ENCODE data around the gene TMEM25. TPM values are rescaled to one million over a fixed set of nuclear protein-coding genes. Genes with fewer than 3 reads are reported as not detected.

TMEM25 gene
- total RNA-seq, 1 experiment from 2014 or later: 12.1 TPM

DNA sequence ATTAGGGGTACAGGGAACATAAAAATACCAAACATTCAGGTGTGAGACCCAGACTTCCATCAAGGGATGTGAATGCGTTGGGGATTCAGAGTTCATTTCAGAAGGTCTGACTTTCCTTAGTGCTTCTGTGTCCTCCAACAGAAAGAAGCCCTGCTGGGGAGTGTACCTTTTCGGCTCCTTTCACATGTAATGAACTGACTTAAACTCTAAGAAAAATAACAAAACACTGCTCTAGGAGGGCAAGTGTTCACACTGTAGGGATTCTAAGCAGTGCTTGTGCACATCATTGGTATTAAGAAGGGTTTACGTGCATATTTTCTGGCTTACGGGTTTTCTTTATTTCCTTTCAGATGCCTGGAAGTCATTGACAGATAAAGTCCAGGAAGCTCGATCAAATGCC is 19.4 kb upstream of the TMEM25 start:
- H3K9me3 ChIP-seq (ENCODE audit: low read length): no peaks in the 10 kb centered on the region
- H3K27me3 ChIP-seq (ENCODE audit: low read length): no peaks in the 10 kb centered on the region
- H3K27ac ChIP-seq (ENCODE audit: low read length): no peak overlapping the region
- no peaks in the 10 kb centered on the region for H3K9me2 ChIP-seq (replicated peaks; ENCODE audit: insufficient read depth, low read length)
- no peaks in the 10 kb centered on the region for H3K79me2 ChIP-seq (ENCODE audit: low read length)
- no peak for DNase-seq
- H4K20me1 ChIP-seq (ENCODE audit: insufficient read depth, low read depth, low read length): no peaks in the 10 kb centered on the region
- H3K4me2 ChIP-seq (ENCODE audit: low read depth, low read length, poor library complexity, severe bottlenecking): no peak overlapping the region
- H2AFZ ChIP-seq (ENCODE audit: low read length): no peak overlapping the region
- H3K36me3 ChIP-seq (ENCODE audit: insufficient read depth, low read length): 0 out of 2 replicates have a peak, but pooled peaks cover 4% of the 10 kb centered on the region
- H3K9ac ChIP-seq (ENCODE audit: low read length): no peak overlapping the region
- no peak overlapping the region for H3K4me3 ChIP-seq (ENCODE audit: low read length)
- no peaks in the 10 kb centered on the region for H3K4me1 ChIP-seq (ENCODE audit: low read length)

DNA sequence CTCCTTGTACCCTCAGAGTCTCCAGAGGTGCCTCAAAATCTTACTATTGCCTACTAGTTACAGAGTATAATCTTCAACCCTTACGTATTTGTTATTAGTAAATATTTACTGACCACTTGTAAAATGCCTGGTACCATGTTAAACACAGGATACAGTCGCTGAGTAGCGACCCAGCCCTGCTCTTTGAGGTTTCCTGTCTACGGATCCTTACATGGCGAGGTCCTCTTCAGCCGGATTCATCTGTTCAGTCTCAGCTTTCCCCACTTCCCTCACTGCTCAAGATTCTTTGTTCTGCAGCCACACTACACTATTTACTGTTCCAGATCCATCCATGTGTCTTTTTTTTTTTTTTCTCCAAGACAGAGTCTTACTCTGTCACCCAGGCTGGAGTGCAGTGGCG is 16.9 kb upstream of the TMEM25 start:
- H3K9ac ChIP-seq (ENCODE audit: low read length): no peak overlapping the region
- H3K9me2 ChIP-seq (replicated peaks; ENCODE audit: insufficient read depth, low read length): no peaks in the 10 kb centered on the region
- no peak for DNase-seq
- no peak overlapping the region for H3K4me2 ChIP-seq (ENCODE audit: low read depth, low read length, poor library complexity, severe bottlenecking)
- no peak overlapping the region for H3K4me3 ChIP-seq (ENCODE audit: low read length)
- no peaks in the 10 kb centered on the region for H4K20me1 ChIP-seq (ENCODE audit: insufficient read depth, low read depth, low read length)
- H3K27ac ChIP-seq (ENCODE audit: low read length): no peak overlapping the region
- H3K79me2 ChIP-seq (ENCODE audit: low read length): no peaks in the 10 kb centered on the region
- H2AFZ ChIP-seq (ENCODE audit: low read length): no peak overlapping the region
- no peaks in the 10 kb centered on the region for H3K9me3 ChIP-seq (ENCODE audit: low read length)
- H3K4me1 ChIP-seq (ENCODE audit: low read length): no peaks in the 10 kb centered on the region
- 0 out of 2 replicates have a peak, but pooled peaks cover 4% of the 10 kb centered on the region for H3K36me3 ChIP-seq (ENCODE audit: insufficient read depth, low read length)
- H3K27me3 ChIP-seq (ENCODE audit: low read length): no peaks in the 10 kb centered on the region

DNA sequence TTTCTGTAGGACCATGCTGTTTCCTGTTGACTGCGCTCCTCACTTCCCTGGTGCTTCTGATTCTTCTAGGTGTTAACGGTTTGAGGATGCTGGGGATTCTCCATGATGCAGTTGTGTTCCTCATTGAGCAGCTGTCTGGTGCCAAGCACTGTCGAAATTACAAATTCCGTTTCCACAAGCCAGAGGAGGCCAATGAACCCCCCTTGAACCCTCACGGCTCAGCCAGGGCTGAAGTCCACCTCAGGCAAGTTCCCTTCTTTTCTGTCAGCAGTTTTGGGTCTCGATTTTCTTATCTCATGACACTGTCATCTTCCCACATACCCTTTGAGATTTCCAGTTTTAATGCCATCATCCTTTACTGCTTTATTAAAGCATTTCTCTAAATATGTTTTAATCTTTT is 11.4 kb upstream of the TMEM25 start:
- H3K4me2 ChIP-seq (ENCODE audit: low read depth, low read length, poor library complexity, severe bottlenecking): no peak overlapping the region
- H3K36me3 ChIP-seq (ENCODE audit: insufficient read depth, low read length): peaks cover 10% of the 10 kb centered on the region
- no peak overlapping the region for H2AFZ ChIP-seq (ENCODE audit: low read length)
- no peaks in the 10 kb centered on the region for H3K9me2 ChIP-seq (replicated peaks; ENCODE audit: insufficient read depth, low read length)
- H3K27ac ChIP-seq (ENCODE audit: low read length): no peak overlapping the region
- no peak overlapping the region for H3K9ac ChIP-seq (ENCODE audit: low read length)
- no peaks in the 10 kb centered on the region for H3K9me3 ChIP-seq (ENCODE audit: low read length)
- no peak overlapping the region for H3K4me3 ChIP-seq (ENCODE audit: low read length)
- H3K27me3 ChIP-seq (ENCODE audit: low read length): no peaks in the 10 kb centered on the region
- H3K4me1 ChIP-seq (ENCODE audit: low read length): peaks cover 30% of the 10 kb centered on the region
- no peak for DNase-seq
- peaks cover 3% of the 10 kb centered on the region; the same call in 1 of the 2 replicates for H3K79me2 ChIP-seq (ENCODE audit: low read length)
- H4K20me1 ChIP-seq (ENCODE audit: insufficient read depth, low read depth, low read length): no peaks in the 10 kb centered on the region

DNA sequence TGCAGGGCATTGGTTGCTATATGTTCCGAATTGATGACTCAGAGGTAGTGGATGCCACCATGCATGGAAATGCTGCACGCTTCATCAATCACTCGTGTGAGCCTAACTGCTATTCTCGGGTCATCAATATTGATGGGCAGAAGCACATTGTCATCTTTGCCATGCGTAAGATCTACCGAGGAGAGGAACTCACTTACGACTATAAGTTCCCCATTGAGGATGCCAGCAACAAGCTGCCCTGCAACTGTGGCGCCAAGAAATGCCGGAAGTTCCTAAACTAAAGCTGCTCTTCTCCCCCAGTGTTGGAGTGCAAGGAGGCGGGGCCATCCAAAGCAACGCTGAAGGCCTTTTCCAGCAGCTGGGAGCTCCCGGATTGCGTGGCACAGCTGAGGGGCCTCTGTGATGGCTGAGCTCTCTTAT is 9.1 kb upstream of the TMEM25 start:
- Histone ChIP-seq H3K79me2 (ENCODE audit: low read length) (peaks cover 3% of the 10 kb centered on the region; the same call in 1 of the 2 replicates), H3K4me1 (ENCODE audit: low read length) (peaks cover 30% of the 10 kb centered on the region), H4K20me1 (ENCODE audit: insufficient read depth, low read depth, low read length) (no peaks in the 10 kb centered on the region), H3K27ac (ENCODE audit: low read length) (peak overlapping the region; percentile 90), H3K4me2 (ENCODE audit: low read depth, low read length, poor library complexity, severe bottlenecking) (peak overlapping the region; percentile 61), H3K27me3 (ENCODE audit: low read length) (no peaks in the 10 kb centered on the region), H3K4me3 (ENCODE audit: low read length) (no peak overlapping the region), H2AFZ (ENCODE audit: low read length) (no peak overlapping the region), H3K9me3 (ENCODE audit: low read length) (no peaks in the 10 kb centered on the region), H3K36me3 (ENCODE audit: insufficient read depth, low read length) (peaks cover 10% of the 10 kb centered on the region), H3K9ac (ENCODE audit: low read length) (peak overlapping the region; percentile 49), H3K9me2 (replicated peaks; ENCODE audit: insufficient read depth, low read length) (no peaks in the 10 kb centered on the region)
- peak; percentile 87 for DNase-seq

DNA sequence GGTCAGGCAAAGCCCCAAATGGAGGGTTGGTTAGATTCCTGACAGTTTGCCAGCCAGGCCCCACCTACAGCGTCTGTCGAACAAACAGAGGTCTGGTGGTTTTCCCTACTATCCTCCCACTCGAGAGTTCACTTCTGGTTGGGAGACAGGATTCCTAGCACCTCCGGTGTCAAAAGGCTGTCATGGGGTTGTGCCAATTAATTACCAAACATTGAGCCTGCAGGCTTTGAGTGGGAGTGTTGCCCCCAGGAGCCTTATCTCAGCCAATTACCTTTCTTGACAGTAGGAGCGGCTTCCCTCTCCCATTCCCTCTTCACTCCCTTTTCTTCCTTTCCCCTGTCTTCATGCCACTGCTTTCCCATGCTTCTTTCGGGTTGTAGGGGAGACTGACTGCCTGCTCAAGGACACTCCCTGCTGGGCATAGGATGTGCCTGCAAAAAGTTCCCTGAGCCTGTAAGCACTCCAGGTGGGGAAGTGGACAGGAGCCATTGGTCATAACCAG is 8.4 kb upstream of the TMEM25 start:
- Histone ChIP-seq H3K9me3 (ENCODE audit: low read length) (no peaks in the 10 kb centered on the region), H2AFZ (ENCODE audit: low read length) (no peak overlapping the region), H3K27ac (ENCODE audit: low read length) (peak overlapping the region; percentile 90), H4K20me1 (ENCODE audit: insufficient read depth, low read depth, low read length) (no peaks in the 10 kb centered on the region), H3K4me2 (ENCODE audit: low read depth, low read length, poor library complexity, severe bottlenecking) (peak overlapping the region; percentile 61), H3K9me2 (replicated peaks; ENCODE audit: insufficient read depth, low read length) (no peaks in the 10 kb centered on the region), H3K27me3 (ENCODE audit: low read length) (no peaks in the 10 kb centered on the region), H3K4me3 (ENCODE audit: low read length) (no peak overlapping the region), H3K36me3 (ENCODE audit: insufficient read depth, low read length) (peaks cover 10% of the 10 kb centered on the region), H3K4me1 (ENCODE audit: low read length) (peaks cover 30% of the 10 kb centered on the region), H3K79me2 (ENCODE audit: low read length) (peaks cover 3% of the 10 kb centered on the region; the same call in 1 of the 2 replicates), H3K9ac (ENCODE audit: low read length) (peak overlapping the region; percentile 49)
- no peak for DNase-seq

DNA sequence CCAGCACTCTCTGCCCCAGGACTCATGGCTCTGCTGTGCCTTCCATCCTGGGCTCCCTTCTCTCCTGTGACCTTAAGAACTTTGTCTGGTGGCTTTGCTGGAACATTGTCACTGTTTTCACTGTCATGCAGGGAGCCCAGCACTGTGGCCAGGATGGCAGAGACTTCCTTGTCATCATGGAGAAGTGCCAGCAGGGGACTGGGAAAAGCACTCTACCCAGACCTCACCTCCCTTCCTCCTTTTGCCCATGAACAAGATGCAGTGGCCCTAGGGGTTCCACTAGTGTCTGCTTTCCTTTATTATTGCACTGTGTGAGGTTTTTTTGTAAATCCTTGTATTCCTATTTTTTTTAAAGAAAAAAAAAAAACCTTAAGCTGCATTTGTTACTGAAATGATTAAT is 6.6 kb upstream of the TMEM25 start:
- DNase-seq: no peak
- Histone ChIP-seq H3K4me1 (ENCODE audit: low read length) (peaks cover 32% of the 10 kb centered on the region), H3K27me3 (ENCODE audit: low read length) (no peaks in the 10 kb centered on the region), H4K20me1 (ENCODE audit: insufficient read depth, low read depth, low read length) (no peaks in the 10 kb centered on the region), H3K9me3 (ENCODE audit: low read length) (no peaks in the 10 kb centered on the region), H3K79me2 (ENCODE audit: low read length) (peaks cover 3% of the 10 kb centered on the region; the same call in 1 of the 2 replicates), H3K9ac (ENCODE audit: low read length) (no peak overlapping the region), H2AFZ (ENCODE audit: low read length) (no peak overlapping the region), H3K9me2 (replicated peaks; ENCODE audit: insufficient read depth, low read length) (no peaks in the 10 kb centered on the region), H3K36me3 (ENCODE audit: insufficient read depth, low read length) (peaks cover 10% of the 10 kb centered on the region), H3K4me3 (ENCODE audit: low read length) (no peak overlapping the region), H3K4me2 (ENCODE audit: low read depth, low read length, poor library complexity, severe bottlenecking) (no peak overlapping the region), H3K27ac (ENCODE audit: low read length) (no peak overlapping the region)

DNA sequence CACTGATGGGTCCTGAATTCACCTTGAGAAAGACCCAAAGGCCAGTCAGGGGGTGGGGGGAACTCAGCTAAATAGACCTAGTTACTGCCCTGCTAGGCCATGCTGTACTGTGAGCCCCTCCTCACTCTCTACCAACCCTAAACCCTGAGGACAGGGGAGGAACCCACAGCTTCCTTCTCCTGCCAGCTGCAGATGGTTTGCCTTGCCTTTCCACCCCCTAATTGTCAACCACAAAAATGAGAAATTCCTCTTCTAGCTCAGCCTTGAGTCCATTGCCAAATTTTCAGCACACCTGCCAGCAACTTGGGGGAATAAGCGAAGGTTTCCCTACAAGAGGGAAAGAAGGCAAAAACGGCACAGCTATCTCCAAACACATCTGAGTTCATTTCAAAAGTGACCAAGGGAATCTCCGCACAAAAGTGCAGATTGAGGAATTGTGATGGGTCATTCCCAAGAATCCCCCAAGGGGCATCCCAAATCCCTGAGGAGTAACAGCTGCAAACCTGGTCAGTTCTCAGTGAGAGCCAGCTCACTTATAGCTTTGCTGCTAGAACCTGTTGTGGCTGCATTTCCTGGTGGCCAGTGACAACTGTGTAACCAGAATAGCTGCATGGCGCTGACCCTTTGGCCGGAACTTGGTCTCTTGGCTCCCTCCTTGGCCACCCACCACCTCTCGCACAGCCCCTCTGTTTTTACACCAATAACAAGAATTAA is 6.1 kb upstream of the TMEM25 start:
- H3K4me3 ChIP-seq (ENCODE audit: low read length): no peak overlapping the region
- no peak overlapping the region for H3K27ac ChIP-seq (ENCODE audit: low read length)
- H3K9ac ChIP-seq (ENCODE audit: low read length): no peak overlapping the region
- no peak overlapping the region for H3K4me2 ChIP-seq (ENCODE audit: low read depth, low read length, poor library complexity, severe bottlenecking)
- H3K27me3 ChIP-seq (ENCODE audit: low read length): no peaks in the 10 kb centered on the region
- H3K9me3 ChIP-seq (ENCODE audit: low read length): no peaks in the 10 kb centered on the region
- H3K9me2 ChIP-seq (replicated peaks; ENCODE audit: insufficient read depth, low read length): no peaks in the 10 kb centered on the region
- no peak overlapping the region for H2AFZ ChIP-seq (ENCODE audit: low read length)
- H3K36me3 ChIP-seq (ENCODE audit: insufficient read depth, low read length): peaks cover 10% of the 10 kb centered on the region
- H3K4me1 ChIP-seq (ENCODE audit: low read length): peaks cover 36% of the 10 kb centered on the region
- no peaks in the 10 kb centered on the region for H4K20me1 ChIP-seq (ENCODE audit: insufficient read depth, low read depth, low read length)
- H3K79me2 ChIP-seq (ENCODE audit: low read length): peaks cover 3% of the 10 kb centered on the region; the same call in 1 of the 2 replicates
- no peak for DNase-seq

DNA sequence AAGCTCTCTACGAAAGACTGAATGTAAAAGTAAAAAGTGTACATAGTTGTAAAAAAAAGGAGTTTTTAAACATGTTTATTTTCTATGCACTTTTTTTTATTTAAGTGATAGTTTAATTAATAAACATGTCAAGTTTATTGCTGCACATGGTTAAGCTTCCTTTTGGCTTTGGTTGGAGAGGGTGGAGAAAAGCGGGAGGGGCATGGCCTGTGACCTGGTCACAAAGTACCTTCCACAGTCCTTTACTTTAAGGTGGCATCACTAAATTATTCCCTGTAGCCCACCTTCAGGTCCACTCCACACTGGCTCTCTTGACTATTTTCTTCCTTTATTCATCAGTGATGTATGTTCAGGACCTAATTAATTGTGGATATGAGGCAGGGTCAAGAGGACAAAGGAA is 4.3 kb upstream of the TMEM25 start:
- no peak for DNase-seq
- H3K4me2 ChIP-seq (ENCODE audit: low read depth, low read length, poor library complexity, severe bottlenecking): no peak overlapping the region
- no peaks in the 10 kb centered on the region for H3K9me2 ChIP-seq (replicated peaks; ENCODE audit: insufficient read depth, low read length)

More for the DNA sequence above, 4.3 kb upstream of the TMEM25 start:
- Histone ChIP-seq H3K9me3 (ENCODE audit: low read length) (no peaks in the 10 kb centered on the region), H3K27me3 (ENCODE audit: low read length) (no peaks in the 10 kb centered on the region), H3K4me3 (ENCODE audit: low read length) (no peak overlapping the region), H3K79me2 (ENCODE audit: low read length) (peaks cover 6% of the 10 kb centered on the region; the same call in 1 of the 2 replicates), H3K27ac (ENCODE audit: low read length) (no peak overlapping the region), H3K4me1 (ENCODE audit: low read length) (peaks cover 32% of the 10 kb centered on the region), H3K36me3 (ENCODE audit: insufficient read depth, low read length) (peaks cover 10% of the 10 kb centered on the region), H2AFZ (ENCODE audit: low read length) (no peak overlapping the region), H3K9ac (ENCODE audit: low read length) (no peak overlapping the region), H4K20me1 (ENCODE audit: insufficient read depth, low read depth, low read length) (no peaks in the 10 kb centered on the region)
